Neural progenitor cell (in vitro differentiated cells): ENCODE data around the gene ARHGAP33.

ENCODE experiments used
- EZH2 ChIP-seq: fragments of 200-600 bp; sonication (generic); IDR thresholded peaks from 2 replicates; pipeline ENCODE4 v1.6.1; 2017; ENCODE audit warnings: antibody characterized with exemption, mild to moderate bottlenecking, moderate library complexity
- TF ChIP-seq, protein P1 (sequence below): fragments of 200-600 bp; sonication (generic); IDR thresholded peaks from 2 replicates; pipeline ENCODE4 v1.5.1; 2017; ENCODE audit warnings: antibody characterized with exemption, mild to moderate bottlenecking

DNA sequence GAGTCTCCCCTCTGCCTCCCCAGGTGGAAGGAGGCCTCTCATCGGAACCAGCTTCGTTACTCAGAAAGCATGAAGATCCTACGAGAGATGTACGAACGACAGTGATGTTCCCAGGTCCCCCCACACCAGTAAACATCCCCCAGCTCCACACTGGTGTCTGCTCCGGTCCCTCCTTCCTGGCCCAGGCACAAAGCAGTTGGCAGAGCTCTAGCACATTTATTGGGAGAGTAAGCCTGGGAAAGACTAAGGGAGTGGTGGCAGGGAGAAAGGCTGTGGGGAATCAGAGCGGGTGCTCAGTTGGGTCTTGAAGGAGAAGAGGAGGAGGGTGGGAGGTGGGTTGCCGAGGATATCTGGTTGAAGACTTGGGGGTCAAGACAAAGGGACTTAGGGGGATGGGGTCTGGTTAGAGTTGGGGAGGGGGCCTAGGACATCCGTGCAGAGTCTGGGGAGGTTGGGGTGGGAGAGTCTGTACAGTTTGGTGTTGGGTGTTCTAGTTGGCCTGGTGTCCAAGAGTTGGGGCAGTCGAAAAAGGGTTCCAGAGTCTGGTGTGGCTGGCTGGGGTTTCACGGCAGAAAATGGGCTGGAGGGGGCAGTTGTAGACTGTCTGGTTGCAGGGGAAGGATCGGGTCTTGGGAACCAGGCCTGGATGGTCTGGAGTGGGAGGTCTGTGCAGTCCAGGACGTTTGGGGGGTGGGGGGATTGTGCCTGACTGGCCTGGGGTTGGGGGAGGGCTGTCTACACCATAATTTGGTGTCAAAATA, 20.8 kb upstream of the ARHGAP33 start:
- TF ChIP-seq, protein P1, sequence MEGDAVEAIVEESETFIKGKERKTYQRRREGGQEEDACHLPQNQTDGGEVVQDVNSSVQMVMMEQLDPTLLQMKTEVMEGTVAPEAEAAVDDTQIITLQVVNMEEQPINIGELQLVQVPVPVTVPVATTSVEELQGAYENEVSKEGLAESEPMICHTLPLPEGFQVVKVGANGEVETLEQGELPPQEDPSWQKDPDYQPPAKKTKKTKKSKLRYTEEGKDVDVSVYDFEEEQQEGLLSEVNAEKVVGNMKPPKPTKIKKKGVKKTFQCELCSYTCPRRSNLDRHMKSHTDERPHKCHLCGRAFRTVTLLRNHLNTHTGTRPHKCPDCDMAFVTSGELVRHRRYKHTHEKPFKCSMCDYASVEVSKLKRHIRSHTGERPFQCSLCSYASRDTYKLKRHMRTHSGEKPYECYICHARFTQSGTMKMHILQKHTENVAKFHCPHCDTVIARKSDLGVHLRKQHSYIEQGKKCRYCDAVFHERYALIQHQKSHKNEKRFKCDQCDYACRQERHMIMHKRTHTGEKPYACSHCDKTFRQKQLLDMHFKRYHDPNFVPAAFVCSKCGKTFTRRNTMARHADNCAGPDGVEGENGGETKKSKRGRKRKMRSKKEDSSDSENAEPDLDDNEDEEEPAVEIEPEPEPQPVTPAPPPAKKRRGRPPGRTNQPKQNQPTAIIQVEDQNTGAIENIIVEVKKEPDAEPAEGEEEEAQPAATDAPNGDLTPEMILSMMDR = no peak
- TF ChIP-seq EZH2 = no peak
